Neural crest cell (in vitro differentiated cells): ENCODE measurements around the gene KDM4C. TPM values are rescaled to one million over a fixed set of nuclear protein-coding genes. Genes with fewer than 3 reads are reported as not detected.
"Not testable (repeated sequence)": the region's sequence is repeated elsewhere in the genome, so short reads cannot be mapped to it uniquely, and the experiment has no call there.

ENCODE experiments used
- DNase-seq: peaks from one replicate; pipeline ENCODE4 v3.0.0; 2021; ENCODE audit warnings: low read depth, mixed read lengths, low spot score
- H3K27ac Mint-ChIP-seq: one replicate; pipeline ENCODE4 v1.8.0; 2021; ENCODE audit warnings: mild to moderate bottlenecking, mixed read lengths; ENCODE audit not compliant: unreplicated experiment
- H3K27me3 Mint-ChIP-seq: 2 replicates; pipeline ENCODE4 v1.8.0; 2021; ENCODE audit warnings: low read depth, mild to moderate bottlenecking, mixed read lengths
- H3K36me3 Mint-ChIP-seq: 2 replicates; pipeline ENCODE4 v1.8.0; 2021; ENCODE audit warnings: low read depth, mild to moderate bottlenecking, mixed read lengths
- H3K4me1 Mint-ChIP-seq: 2 replicates; pipeline ENCODE4 v1.8.0; 2021; ENCODE audit warnings: mixed read lengths
- H3K4me3 Mint-ChIP-seq: one replicate; pipeline ENCODE4 v1.8.0; 2021; ENCODE audit warnings: mild to moderate bottlenecking, mixed read lengths
- H3K9me3 Mint-ChIP-seq: 2 replicates; pipeline ENCODE4 v1.8.0; 2021; ENCODE audit warnings: mixed read lengths
- total RNA-seq: library from RNA; stranded (reverse); gene quantifications from 2 replicates; pipeline ENCODE4 v1.2.1, GENCODE V29; 2021
- TF ChIP-seq, protein P1 (sequence below): fragments of 200-600 bp; sonication (generic); conservative IDR thresholded peaks from 2 replicates; pipeline ENCODE4 v1.5.0; 2021; ENCODE audit warnings: antibody characterized with exemption, mild to moderate bottlenecking

KDM4C gene
- total RNA-seq, 1 donor from 2014 or later, result 11.2 TPM

- TF ChIP-seq, protein P1, sequence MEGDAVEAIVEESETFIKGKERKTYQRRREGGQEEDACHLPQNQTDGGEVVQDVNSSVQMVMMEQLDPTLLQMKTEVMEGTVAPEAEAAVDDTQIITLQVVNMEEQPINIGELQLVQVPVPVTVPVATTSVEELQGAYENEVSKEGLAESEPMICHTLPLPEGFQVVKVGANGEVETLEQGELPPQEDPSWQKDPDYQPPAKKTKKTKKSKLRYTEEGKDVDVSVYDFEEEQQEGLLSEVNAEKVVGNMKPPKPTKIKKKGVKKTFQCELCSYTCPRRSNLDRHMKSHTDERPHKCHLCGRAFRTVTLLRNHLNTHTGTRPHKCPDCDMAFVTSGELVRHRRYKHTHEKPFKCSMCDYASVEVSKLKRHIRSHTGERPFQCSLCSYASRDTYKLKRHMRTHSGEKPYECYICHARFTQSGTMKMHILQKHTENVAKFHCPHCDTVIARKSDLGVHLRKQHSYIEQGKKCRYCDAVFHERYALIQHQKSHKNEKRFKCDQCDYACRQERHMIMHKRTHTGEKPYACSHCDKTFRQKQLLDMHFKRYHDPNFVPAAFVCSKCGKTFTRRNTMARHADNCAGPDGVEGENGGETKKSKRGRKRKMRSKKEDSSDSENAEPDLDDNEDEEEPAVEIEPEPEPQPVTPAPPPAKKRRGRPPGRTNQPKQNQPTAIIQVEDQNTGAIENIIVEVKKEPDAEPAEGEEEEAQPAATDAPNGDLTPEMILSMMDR, result no peak
- no peaks in the 10 kb centered on the region for H3K27me3 Mint-ChIP-seq
- H3K9me3 Mint-ChIP-seq, result no peaks in the 10 kb centered on the region
- no peak overlapping the region for H3K4me3 Mint-ChIP-seq
- peak overlapping the region; percentile 7 for H3K27ac Mint-ChIP-seq
- H3K36me3 Mint-ChIP-seq, result no peaks in the 10 kb centered on the region
- no peak for DNase-seq
- H3K4me1 Mint-ChIP-seq, result no peaks in the 10 kb centered on the region
Observed at GRCh38 chr9:6735422-6735821, 22.4 kb upstream of the KDM4C start.

DNA sequence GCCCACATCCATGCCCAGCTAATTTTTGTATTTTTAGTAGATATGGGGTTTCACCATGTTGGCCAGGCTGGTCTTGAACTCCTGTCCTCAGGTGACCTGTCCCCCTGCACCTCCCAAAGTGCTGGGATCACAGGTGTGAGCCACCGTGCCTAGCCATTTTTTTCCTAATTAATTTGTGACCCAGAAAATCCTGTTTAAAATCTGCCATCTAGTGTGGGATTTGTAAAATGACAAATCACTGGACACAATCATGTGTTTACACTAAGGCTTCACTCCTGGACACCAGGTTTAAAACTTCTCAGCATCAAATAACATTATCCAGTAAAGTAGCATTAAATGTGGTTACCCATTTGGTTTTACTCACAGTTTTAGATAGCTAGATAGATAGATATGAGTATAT lies 18.6 kb upstream of the KDM4C start:
- Mint-ChIP-seq H3K27ac (no peak overlapping the region), H3K4me3 (no peak overlapping the region), H3K4me1 (no peaks in the 10 kb centered on the region), H3K9me3 (no peaks in the 10 kb centered on the region), H3K27me3 (no peaks in the 10 kb centered on the region), H3K36me3 (no peaks in the 10 kb centered on the region)
- TF ChIP-seq, protein P1, result peak; percentile 50
- no peak for DNase-seq

DNA sequence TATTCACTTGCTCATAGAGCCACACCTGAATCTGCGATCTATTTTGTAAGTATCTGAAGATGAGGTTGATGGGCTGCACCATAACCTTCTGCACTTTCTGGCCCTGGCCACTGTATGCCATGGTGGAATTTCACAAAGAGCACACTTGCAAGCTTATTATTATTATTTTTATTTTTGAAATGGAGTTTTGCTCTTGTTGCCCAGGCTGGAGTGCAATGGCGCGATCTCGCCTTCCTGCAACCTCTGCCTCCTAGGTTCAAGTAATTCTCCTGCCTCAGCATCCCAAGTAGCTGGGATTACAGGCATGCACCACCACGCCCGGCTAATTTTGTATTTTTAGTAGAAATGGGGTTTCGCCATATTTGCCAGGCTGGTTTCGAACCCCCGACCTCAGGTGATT lies 8.9 kb upstream of the KDM4C start:
- H3K4me3 Mint-ChIP-seq, H3K36me3 Mint-ChIP-seq, H3K9me3 Mint-ChIP-seq, H3K4me1 Mint-ChIP-seq, H3K27ac Mint-ChIP-seq, H3K27me3 Mint-ChIP-seq, DNase-seq: not testable (repeated sequence)

- H3K36me3 Mint-ChIP-seq, H3K9me3 Mint-ChIP-seq, H3K27ac Mint-ChIP-seq, DNase-seq: not testable (repeated sequence)
- Mint-ChIP-seq H3K4me1 (peaks cover 23% of the 10 kb centered on the region), H3K4me3 (peak overlapping the region; percentile 41), H3K27me3 (peaks cover 15% of the 10 kb centered on the region)
Observed at GRCh38 chr9:6754861-6755260, 2.9 kb upstream of the KDM4C start.

DNA sequence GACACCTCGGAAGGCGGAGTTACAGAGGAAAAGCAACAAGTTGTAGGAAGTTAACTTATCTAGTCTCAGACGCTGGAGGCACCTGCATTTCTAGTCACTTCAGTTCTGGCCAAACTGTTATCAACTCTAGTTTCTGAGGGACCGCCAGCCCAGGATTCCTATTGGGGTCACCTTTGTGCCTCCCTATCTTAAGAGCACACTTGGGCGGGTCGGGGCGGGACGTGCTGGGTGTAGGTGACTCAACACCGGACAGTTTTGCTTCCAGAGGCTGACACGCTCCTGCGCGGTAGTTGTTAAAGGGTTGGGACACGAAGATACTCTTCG lies 679 bp upstream of the KDM4C start:
- H3K4me1 Mint-ChIP-seq, result peaks cover 26% of the 10 kb centered on the region
- no peaks in the 10 kb centered on the region for H3K9me3 Mint-ChIP-seq
- no peak for DNase-seq
- no peaks in the 10 kb centered on the region for H3K36me3 Mint-ChIP-seq
- H3K27ac Mint-ChIP-seq, result peak overlapping the region; percentile 99
- TF ChIP-seq, protein P1, result no peak
- H3K27me3 Mint-ChIP-seq, result peaks cover 21% of the 10 kb centered on the region
- H3K4me3 Mint-ChIP-seq, result peak overlapping the region; percentile 98

GRCh38 chr9:6758248-6758497 lies 400 bp downstream of the KDM4C start:
- Mint-ChIP-seq H3K27me3 (peaks cover 21% of the 10 kb centered on the region), H3K27ac (no peak overlapping the region), H3K36me3 (no peaks in the 10 kb centered on the region), H3K4me1 (peaks cover 26% of the 10 kb centered on the region), H3K4me3 (peak overlapping the region; percentile 98), H3K9me3 (no peaks in the 10 kb centered on the region)
- TF ChIP-seq, protein P1, result no peak
- no peak for DNase-seq

- Mint-ChIP-seq H3K9me3 (no peaks in the 10 kb centered on the region), H3K27ac (no peak overlapping the region), H3K27me3 (peaks cover 21% of the 10 kb centered on the region), H3K4me1 (peaks cover 26% of the 10 kb centered on the region), H3K4me3 (peak overlapping the region; percentile 98), H3K36me3 (no peaks in the 10 kb centered on the region)
- TF ChIP-seq, protein P1, result no peak
- peak; percentile 31 for DNase-seq
Observed at GRCh38 chr9:6758498-6759184, 868 bp downstream of the KDM4C start.
